HG03159 (cell line): ENCODE results near the gene OR4M2.
"Not testable (repeated sequence)": the region's sequence is repeated elsewhere in the genome, so short reads cannot be mapped to it uniquely, and the experiment has no call there.

Source experiments
- ATAC-seq: cut with Tn5 transposase; IDR thresholded peaks from one replicate; pipeline ENCODE4 v1.9.1; 2021; ENCODE audit warnings: mild to moderate bottlenecking, moderate library complexity; ENCODE audit not compliant: unreplicated experiment

OR4M2 gene

GRCh38 chr15:22080227-22080626, at the start of gene OR4M2:
OR4M2 (plus strand) TSS chr15:22080527; CDS start chr15:22080625, 98 bp downstream.
- not testable (repeated sequence) for ATAC-seq

GRCh38 chr15:22069267-22069666, 11.1 kb upstream of the OR4M2 start:
- not testable (repeated sequence) for ATAC-seq

GRCh38 chr15:22081386-22081785, 1.1 kb downstream of the OR4M2 start:
- not testable (repeated sequence) for ATAC-seq

- peak; percentile 34 for ATAC-seq
These were observed 18.4 kb downstream of the OR4M2 start for GRCh38 chr15:22098616-22099253.

- peak; percentile 88 for ATAC-seq
These were observed 19.1 kb downstream of the OR4M2 start for GRCh38 chr15:22099289-22099891.

GRCh38 chr15:22122033-22122432, 41.7 kb downstream of the OR4M2 start:
- ATAC-seq = not testable (repeated sequence)
